Ascending aorta (tissue), 2 donors: ENCODE results near the gene FHOD3. TPM values are rescaled to one million over a fixed set of nuclear protein-coding genes. Genes with fewer than 3 reads are reported as not detected.

Experiments
- DNase-seq, 2 donors: peaks; one replicate each; pipeline ENCODE4 v3.0.0-alpha.2; 2019; ENCODE audit warnings: low spot score in 2 of 2
- H3K27ac ChIP-seq, 2 donors: fragments of 200-600 bp; sonication (generic); one replicate each; pipeline ENCODE4 v1.5.1; 2016 to 2017; ENCODE audit warnings: mild to moderate bottlenecking in 1 of 2
- H3K27me3 ChIP-seq: fragments of 200-600 bp; sonication (generic); one replicate; pipeline ENCODE4 v1.5.1; 2017
- H3K36me3 ChIP-seq, 2 donors: fragments of 200-600 bp; sonication (generic); one replicate each; pipeline ENCODE4 v1.5.1; 2016
- H3K4me1 ChIP-seq, 2 donors: fragments of 200-600 bp; sonication (generic); one replicate each; pipeline ENCODE4 v1.5.1; 2016 to 2017; ENCODE audit warnings: mild to moderate bottlenecking in 1 of 2
- H3K4me3 ChIP-seq, 2 donors: fragments of 200-600 bp; sonication (generic); one replicate each; pipeline ENCODE4 v1.5.1; 2016 to 2017; ENCODE audit warnings: mild to moderate bottlenecking in 1 of 2
- H3K9me3 ChIP-seq, 2 donors: fragments of 200-600 bp; sonication (generic); one replicate each; pipeline ENCODE4 v1.5.1; 2016
- intact Hi-C: fragments of 100-400 bp; cut with DNase I; formaldehyde crosslinking; loops from one replicate; pipeline ENCODE4 v1.15.1; 2023
- total RNA-seq: library from RNA; depleted of rRNA; stranded (reverse); fragments of >200 nt; gene quantifications from one replicate; pipeline ENCODE4 v1.1.0, GENCODE V29; 2016
- TF ChIP-seq, protein P1 (sequence below), 3 experiments: fragments of 200-600 bp in 2 of 3; fragments of 450-650 bp in 1 of 3; sonication (generic) in 2 of 3; IDR thresholded peaks; one replicate each; pipeline ENCODE4 v1.5.1; 2016 to 2019; ENCODE audit warnings: antibody characterized with exemption in 3 of 3, mild to moderate bottlenecking in 1 of 3, moderate library complexity in 1 of 3

FHOD3 gene
- 12.7 TPM for total RNA-seq

DNA sequence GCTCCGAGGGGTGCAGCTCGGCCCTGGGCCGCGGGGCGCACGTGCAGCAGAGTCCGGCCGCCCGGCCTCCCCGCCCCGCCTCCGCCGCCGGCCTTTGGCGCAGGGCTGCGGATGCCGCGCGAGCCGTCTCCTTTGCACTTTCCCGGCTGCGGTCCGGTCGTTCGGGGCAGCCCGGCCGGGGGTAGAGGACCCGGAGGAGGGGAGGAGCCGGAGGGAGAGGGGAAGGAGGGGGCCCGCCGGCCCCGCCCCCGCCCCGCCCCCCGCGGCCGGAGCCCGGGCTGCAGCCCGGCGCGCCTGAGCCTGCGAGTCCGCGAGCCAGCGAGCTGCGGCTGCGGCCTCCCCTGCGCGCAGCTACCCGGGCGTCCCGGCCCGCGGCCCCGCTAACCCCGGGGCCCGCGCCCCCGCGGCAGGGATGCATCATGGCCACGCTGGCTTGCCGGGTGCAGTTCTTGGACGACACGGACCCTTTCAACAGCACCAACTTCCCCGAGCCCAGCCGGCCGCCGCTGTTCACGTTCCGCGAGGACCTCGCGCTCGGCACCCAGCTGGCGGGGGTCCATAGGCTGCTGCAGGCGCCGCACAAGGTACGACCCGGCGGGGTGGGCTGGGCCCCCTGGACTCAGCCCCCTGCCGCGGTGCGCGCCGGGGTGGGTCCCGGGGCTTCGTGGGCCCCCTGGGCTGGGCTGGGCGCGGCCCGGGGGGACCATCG lies at the start of gene FHOD3:
Gene FHOD3 (plus strand): TSS at position 297 of the 709 bp plus-strand sequence. CDS start 123 bp downstream, at position 420.
- Histone ChIP-seq H3K4me1 (peaks cover 2 to 5% of the 10 kb centered on the region in 2 donors), H3K4me3 (peak within 1 kb of the TSS; percentile 91 to 99), H3K36me3 (no peaks in the 10 kb centered on the region), H3K9me3 (no peaks in the 10 kb centered on the region), H3K27me3 (no peaks in the 10 kb centered on the region), H3K27ac (peak within 1 kb of the TSS; percentile 77 to 84)
- intact Hi-C loops = loop anchor here (5.0 to 10.0 kb wide), 7 partner anchors 50 to 510 kb away; no protein-coding TSS in a partner anchor
- TF ChIP-seq, protein P1, sequence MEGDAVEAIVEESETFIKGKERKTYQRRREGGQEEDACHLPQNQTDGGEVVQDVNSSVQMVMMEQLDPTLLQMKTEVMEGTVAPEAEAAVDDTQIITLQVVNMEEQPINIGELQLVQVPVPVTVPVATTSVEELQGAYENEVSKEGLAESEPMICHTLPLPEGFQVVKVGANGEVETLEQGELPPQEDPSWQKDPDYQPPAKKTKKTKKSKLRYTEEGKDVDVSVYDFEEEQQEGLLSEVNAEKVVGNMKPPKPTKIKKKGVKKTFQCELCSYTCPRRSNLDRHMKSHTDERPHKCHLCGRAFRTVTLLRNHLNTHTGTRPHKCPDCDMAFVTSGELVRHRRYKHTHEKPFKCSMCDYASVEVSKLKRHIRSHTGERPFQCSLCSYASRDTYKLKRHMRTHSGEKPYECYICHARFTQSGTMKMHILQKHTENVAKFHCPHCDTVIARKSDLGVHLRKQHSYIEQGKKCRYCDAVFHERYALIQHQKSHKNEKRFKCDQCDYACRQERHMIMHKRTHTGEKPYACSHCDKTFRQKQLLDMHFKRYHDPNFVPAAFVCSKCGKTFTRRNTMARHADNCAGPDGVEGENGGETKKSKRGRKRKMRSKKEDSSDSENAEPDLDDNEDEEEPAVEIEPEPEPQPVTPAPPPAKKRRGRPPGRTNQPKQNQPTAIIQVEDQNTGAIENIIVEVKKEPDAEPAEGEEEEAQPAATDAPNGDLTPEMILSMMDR (IDR thresholded peaks at IDR 0.05) = no peak
- peak in 1 of 2 donors; percentile 85 for DNase-seq

DNA sequence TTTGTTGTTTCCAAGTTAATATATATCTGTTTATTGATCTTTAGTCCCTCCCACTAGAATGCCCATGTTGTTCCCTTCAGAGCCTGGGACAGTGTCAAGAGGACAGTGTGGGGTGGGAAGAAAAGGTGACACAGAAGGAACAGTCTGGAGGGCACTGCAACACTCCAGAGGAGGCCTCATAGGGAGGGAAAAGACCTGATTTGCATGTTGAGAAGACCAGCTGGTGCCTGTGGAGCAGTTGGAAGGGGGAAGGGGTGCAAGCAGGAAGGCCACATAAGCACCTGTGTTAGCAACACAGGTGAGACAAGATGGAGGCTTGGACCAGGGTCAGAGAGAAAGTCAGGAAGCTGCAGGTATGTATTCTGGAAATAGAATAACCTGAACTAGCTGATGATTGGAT lies 48.1 kb upstream of the FHOD3 start:
- no peaks in the 10 kb centered on the region for H3K27me3 ChIP-seq
- H3K4me1 ChIP-seq = no peaks in the 10 kb centered on the region
- no peak for DNase-seq
- intact Hi-C loops = no loop called here
- H3K36me3 ChIP-seq = no peaks in the 10 kb centered on the region
- TF ChIP-seq, protein P1 (IDR thresholded peaks at IDR 0.05) = no peak
- peaks cover 0 to 14% of the 10 kb centered on the region in 2 donors for H3K9me3 ChIP-seq
- no peak overlapping the region for H3K27ac ChIP-seq
- no peak overlapping the region for H3K4me3 ChIP-seq

DNA sequence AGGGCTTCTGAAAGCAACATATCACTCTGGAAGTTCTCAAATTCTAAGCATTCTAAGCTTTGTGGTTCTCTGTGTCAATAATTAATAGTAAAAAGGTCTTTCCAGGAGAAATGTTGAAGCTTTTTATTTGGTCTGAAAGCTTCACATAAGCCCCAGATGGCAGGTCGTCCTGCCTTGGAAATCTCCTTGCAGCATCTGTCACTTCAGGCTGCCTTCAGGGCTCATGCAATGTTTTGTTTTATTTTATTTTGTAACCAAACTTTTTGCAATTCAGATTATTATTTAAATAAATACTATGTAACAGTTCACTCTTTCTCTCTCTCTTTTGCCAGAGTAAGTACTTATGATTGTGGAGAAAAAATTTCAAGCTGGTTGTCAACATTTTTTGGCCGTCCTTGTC lies 46.7 kb upstream of the FHOD3 start:
- intact Hi-C loops = no loop called here
- Histone ChIP-seq H3K27ac (no peak overlapping the region), H3K4me3 (no peak overlapping the region), H3K4me1 (no peaks in the 10 kb centered on the region), H3K36me3 (no peaks in the 10 kb centered on the region), H3K27me3 (no peaks in the 10 kb centered on the region), H3K9me3 (peaks cover 0 to 6% of the 10 kb centered on the region in 2 donors)
- no peak for DNase-seq
- TF ChIP-seq, protein P1 (IDR thresholded peaks at IDR 0.05) = no peak

DNA sequence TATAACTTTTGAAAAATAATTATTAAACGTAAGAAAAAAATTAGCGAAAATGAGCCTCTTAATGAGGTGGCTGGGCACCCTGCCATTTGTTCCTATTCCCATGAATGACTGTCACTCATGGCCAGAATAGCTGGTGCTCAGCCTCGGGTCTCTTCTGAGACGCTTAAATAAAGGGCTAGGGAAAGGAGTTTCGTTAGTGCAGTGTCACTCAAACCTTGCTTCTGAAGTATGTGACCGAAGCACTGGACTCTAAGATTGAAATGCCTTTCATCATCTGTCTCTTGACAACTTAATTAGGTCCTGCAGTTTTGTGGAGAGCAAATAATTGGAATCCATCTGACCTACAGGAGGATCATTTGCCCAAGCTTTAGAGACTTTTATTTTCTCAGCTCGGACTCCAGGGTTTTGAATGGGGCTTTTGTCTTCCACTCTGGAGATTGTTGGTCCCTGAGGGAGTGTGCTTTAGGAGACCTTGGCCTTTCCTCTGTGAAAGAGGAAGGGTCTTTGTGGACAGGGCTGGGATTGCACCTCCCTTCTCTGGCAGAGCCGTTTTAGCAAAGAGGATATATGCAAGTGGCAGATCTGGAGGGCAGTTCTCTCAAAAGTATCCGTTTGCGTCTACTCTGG lies 42.3 kb upstream of the FHOD3 start:
- no peaks in the 10 kb centered on the region for H3K27me3 ChIP-seq
- DNase-seq = no peak
- H3K4me1 ChIP-seq = no peaks in the 10 kb centered on the region
- TF ChIP-seq, protein P1 (IDR thresholded peaks at IDR 0.05) = no peak
- H3K4me3 ChIP-seq = no peak overlapping the region
- no peaks in the 10 kb centered on the region for H3K36me3 ChIP-seq
- no peaks in the 10 kb centered on the region for H3K9me3 ChIP-seq
- intact Hi-C loops = no loop called here
- no peak overlapping the region for H3K27ac ChIP-seq

DNA sequence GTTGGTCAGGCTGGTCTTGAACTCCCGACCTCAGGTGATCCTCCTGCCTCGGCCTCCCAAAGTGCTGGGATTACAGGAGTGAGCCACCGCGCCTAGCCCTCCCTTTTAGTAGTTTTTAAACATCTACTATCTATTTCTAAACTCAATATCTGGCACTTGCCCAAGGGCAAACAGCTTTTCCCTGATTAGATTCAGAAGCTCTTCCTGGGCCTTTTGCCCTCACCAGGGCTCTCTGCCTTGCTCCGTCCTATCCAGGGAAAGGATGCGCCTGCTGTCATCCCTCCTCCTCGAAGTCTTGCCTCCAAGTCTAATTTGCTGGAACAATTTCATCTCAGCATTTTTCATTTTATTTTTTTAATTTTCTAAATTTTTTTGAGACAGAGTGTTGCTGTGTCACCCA lies 41.4 kb upstream of the FHOD3 start:
- TF ChIP-seq, protein P1 (IDR thresholded peaks at IDR 0.05) = no peak
- Histone ChIP-seq H3K36me3 (no peaks in the 10 kb centered on the region), H3K4me1 (no peaks in the 10 kb centered on the region), H3K4me3 (no peak overlapping the region), H3K27ac (no peak overlapping the region), H3K9me3 (no peaks in the 10 kb centered on the region), H3K27me3 (no peaks in the 10 kb centered on the region)
- intact Hi-C loops = no loop called here
- DNase-seq = no peak
